ENCODE measurements around the gene PLAC9. TPM values are rescaled to one million over a fixed set of nuclear protein-coding genes. Genes with fewer than 3 reads are reported as not detected.

Gene PLAC9
- total RNA-seq, 1 donor: 19.2 TPM

GRCh38 chr10:80187465-80188409 lies 55.2 kb downstream of the PLAC9 start:
- TF ChIP-seq CTCF (IDR thresholded peaks at IDR 0.05; ENCODE audit: extremely low read depth, low read depth, low read length): no peak
- H3K36me3 ChIP-seq (ENCODE audit: insufficient read depth, low read length): no peaks in the 10 kb centered on the region
- peaks cover 17% of the 10 kb centered on the region for H3K4me1 ChIP-seq (ENCODE audit: insufficient read depth, low read length)
- DNase-seq (ENCODE audit: insufficient read length, low spot score, missing footprints): no peak
- no peak overlapping the region for H2AFZ ChIP-seq (ENCODE audit: low read length)
- peaks cover 98% of the 10 kb centered on the region for H3K79me2 ChIP-seq (ENCODE audit: insufficient read depth, low read length)
- H3K9me3 ChIP-seq (ENCODE audit: low read depth, low read length): no peaks in the 10 kb centered on the region
- peaks cover 78% of the 10 kb centered on the region for H4K20me1 ChIP-seq (ENCODE audit: insufficient read depth, low read length)
- peak overlapping the region; percentile 55 for H3K27ac ChIP-seq (ENCODE audit: low read depth, low read length)
- H3K4me3 ChIP-seq (ENCODE audit: insufficient read depth, low read length): no peak overlapping the region
- H3K4me2 ChIP-seq (ENCODE audit: insufficient read depth, low read length): no peak overlapping the region
- H3K27me3 ChIP-seq (ENCODE audit: insufficient read depth, low read length): no peaks in the 10 kb centered on the region

GRCh38 chr10:80188713-80189112 lies 56.2 kb downstream of the PLAC9 start:
- H4K20me1 ChIP-seq (ENCODE audit: insufficient read depth, low read length): peaks cover 71% of the 10 kb centered on the region
- H3K36me3 ChIP-seq (ENCODE audit: insufficient read depth, low read length): no peaks in the 10 kb centered on the region
- H3K4me1 ChIP-seq (ENCODE audit: insufficient read depth, low read length): peaks cover 17% of the 10 kb centered on the region
- H3K4me2 ChIP-seq (ENCODE audit: insufficient read depth, low read length): no peak overlapping the region
- no peaks in the 10 kb centered on the region for H3K27me3 ChIP-seq (ENCODE audit: insufficient read depth, low read length)
- peaks cover 98% of the 10 kb centered on the region for H3K79me2 ChIP-seq (ENCODE audit: insufficient read depth, low read length)
- no peak overlapping the region for H2AFZ ChIP-seq (ENCODE audit: low read length)
- no peak for DNase-seq (ENCODE audit: insufficient read length, low spot score, missing footprints)
- no peak overlapping the region for H3K4me3 ChIP-seq (ENCODE audit: insufficient read depth, low read length)
- TF ChIP-seq CTCF (IDR thresholded peaks at IDR 0.05; ENCODE audit: extremely low read depth, low read depth, low read length): no peak
- H3K27ac ChIP-seq (ENCODE audit: low read depth, low read length): peak overlapping the region; percentile 33
- H3K9me3 ChIP-seq (ENCODE audit: low read depth, low read length): no peaks in the 10 kb centered on the region

GRCh38 chr10:80191589-80192270 lies 59.2 kb downstream of the PLAC9 start:
- Histone ChIP-seq H3K9me3 (ENCODE audit: low read depth, low read length) (no peaks in the 10 kb centered on the region), H3K27ac (ENCODE audit: low read depth, low read length) (no peak overlapping the region), H3K4me2 (ENCODE audit: insufficient read depth, low read length) (no peak overlapping the region), H2AFZ (ENCODE audit: low read length) (no peak overlapping the region), H3K4me3 (ENCODE audit: insufficient read depth, low read length) (no peak overlapping the region), H3K27me3 (ENCODE audit: insufficient read depth, low read length) (no peaks in the 10 kb centered on the region), H3K4me1 (ENCODE audit: insufficient read depth, low read length) (peaks cover 21% of the 10 kb centered on the region), H3K79me2 (ENCODE audit: insufficient read depth, low read length) (peaks cover 98% of the 10 kb centered on the region), H4K20me1 (ENCODE audit: insufficient read depth, low read length) (peaks cover 60% of the 10 kb centered on the region), H3K36me3 (ENCODE audit: insufficient read depth, low read length) (peaks cover 9% of the 10 kb centered on the region)
- DNase-seq (ENCODE audit: insufficient read length, low spot score, missing footprints): no peak
- no peak for TF ChIP-seq CTCF (IDR thresholded peaks at IDR 0.05; ENCODE audit: extremely low read depth, low read depth, low read length)

- H3K79me2 ChIP-seq (ENCODE audit: insufficient read depth, low read length): peaks cover 98% of the 10 kb centered on the region
- no peak overlapping the region for H3K27ac ChIP-seq (ENCODE audit: low read depth, low read length)
- peaks cover 9% of the 10 kb centered on the region for H3K36me3 ChIP-seq (ENCODE audit: insufficient read depth, low read length)
- no peak for DNase-seq (ENCODE audit: insufficient read length, low spot score, missing footprints)
- peaks cover 58% of the 10 kb centered on the region for H4K20me1 ChIP-seq (ENCODE audit: insufficient read depth, low read length)
- TF ChIP-seq CTCF (IDR thresholded peaks at IDR 0.05; ENCODE audit: extremely low read depth, low read depth, low read length): no peak
- no peaks in the 10 kb centered on the region for H3K27me3 ChIP-seq (ENCODE audit: insufficient read depth, low read length)
- H3K9me3 ChIP-seq (ENCODE audit: low read depth, low read length): no peaks in the 10 kb centered on the region
- no peak overlapping the region for H3K4me2 ChIP-seq (ENCODE audit: insufficient read depth, low read length)
- peaks cover 17% of the 10 kb centered on the region for H3K4me1 ChIP-seq (ENCODE audit: insufficient read depth, low read length)
- H2AFZ ChIP-seq (ENCODE audit: low read length): no peak overlapping the region
- no peak overlapping the region for H3K4me3 ChIP-seq (ENCODE audit: insufficient read depth, low read length)
Observed at GRCh38 chr10:80192553-80192952, 60.0 kb downstream of the PLAC9 start.
